PC-9 (cell line): ENCODE results near the gene ADAMTS13.

Experiments
- CTCF ChIP-seq: fragments of 200-600 bp; sonication (generic); conservative IDR thresholded peaks from 2 replicates; pipeline ENCODE4 v1.6.1; 2017; ENCODE audit warnings: mixed run types, antibody characterized with exemption, mild to moderate bottlenecking, moderate library complexity
- EZH2 ChIP-seq: fragments of 200-600 bp; sonication (generic); IDR thresholded peaks from 2 replicates; pipeline ENCODE4 v1.8.0; 2017; ENCODE audit warnings: antibody characterized with exemption, low read depth

- TF ChIP-seq CTCF (no peak), EZH2 (no peak)
Measured at GRCh38 chr9:133433351-133433843, 11.2 kb downstream of the ADAMTS13 start.
